Measurements from ENCODE around the gene MTRR.

The MTRR gene

DNA sequence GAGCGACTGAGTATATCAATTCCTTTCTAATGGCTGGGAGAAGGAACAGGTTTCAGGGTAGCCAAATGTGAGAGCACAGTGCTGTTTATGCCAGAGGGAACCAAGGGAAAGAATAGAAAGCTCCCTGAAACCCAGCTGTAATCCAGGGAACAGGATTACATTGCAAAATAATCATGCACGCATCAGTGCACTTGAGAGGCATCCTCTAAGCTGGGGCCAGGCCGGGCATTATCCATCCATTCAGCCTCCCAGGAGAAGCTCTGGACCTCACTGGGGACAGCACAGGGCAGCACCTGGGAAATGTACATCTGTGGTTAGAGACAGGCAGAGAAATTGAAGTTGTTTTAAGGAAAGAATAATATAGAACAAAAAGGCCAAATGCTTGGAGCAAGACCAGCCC is 72.7 kb downstream of the MTRR start:
- Histone ChIP-seq H3K27me3 (ENCODE audit: insufficient read depth, low read length, poor library complexity) (no peaks in the 10 kb centered on the region), H3K27ac (ENCODE audit: low read length) (no peak overlapping the region), H3K79me2 (ENCODE audit: insufficient read depth, low read length) (no peaks in the 10 kb centered on the region), H4K20me1 (ENCODE audit: insufficient read depth, low read length) (no peaks in the 10 kb centered on the region), H3K9ac (ENCODE audit: low read depth, low read length) (no peak overlapping the region), H2AFZ (ENCODE audit: low read depth, low read length) (no peak overlapping the region), H3K36me3 (ENCODE audit: insufficient read depth, low read length) (no peaks in the 10 kb centered on the region), H3K4me3 (ENCODE audit: low read depth in 1 of 2, low read length in 2 of 2) (no peak overlapping the region), H3K9me3 (ENCODE audit: insufficient read depth, low read length, severe bottlenecking) (no peaks in the 10 kb centered on the region), H3K4me2 (ENCODE audit: insufficient read depth, low read length) (no peak overlapping the region), H3K4me1 (ENCODE audit: insufficient read depth, low read length) (no peaks in the 10 kb centered on the region)
- DNase-seq (no peak), ATAC-seq (ENCODE audit: insufficient read depth, low read depth) (no peak)
- TF ChIP-seq, protein P1, sequence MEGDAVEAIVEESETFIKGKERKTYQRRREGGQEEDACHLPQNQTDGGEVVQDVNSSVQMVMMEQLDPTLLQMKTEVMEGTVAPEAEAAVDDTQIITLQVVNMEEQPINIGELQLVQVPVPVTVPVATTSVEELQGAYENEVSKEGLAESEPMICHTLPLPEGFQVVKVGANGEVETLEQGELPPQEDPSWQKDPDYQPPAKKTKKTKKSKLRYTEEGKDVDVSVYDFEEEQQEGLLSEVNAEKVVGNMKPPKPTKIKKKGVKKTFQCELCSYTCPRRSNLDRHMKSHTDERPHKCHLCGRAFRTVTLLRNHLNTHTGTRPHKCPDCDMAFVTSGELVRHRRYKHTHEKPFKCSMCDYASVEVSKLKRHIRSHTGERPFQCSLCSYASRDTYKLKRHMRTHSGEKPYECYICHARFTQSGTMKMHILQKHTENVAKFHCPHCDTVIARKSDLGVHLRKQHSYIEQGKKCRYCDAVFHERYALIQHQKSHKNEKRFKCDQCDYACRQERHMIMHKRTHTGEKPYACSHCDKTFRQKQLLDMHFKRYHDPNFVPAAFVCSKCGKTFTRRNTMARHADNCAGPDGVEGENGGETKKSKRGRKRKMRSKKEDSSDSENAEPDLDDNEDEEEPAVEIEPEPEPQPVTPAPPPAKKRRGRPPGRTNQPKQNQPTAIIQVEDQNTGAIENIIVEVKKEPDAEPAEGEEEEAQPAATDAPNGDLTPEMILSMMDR (IDR thresholded peaks at IDR 0.05; ENCODE audit: borderline replicate concordance, extremely low read depth, low read length, poor library complexity, severe bottlenecking): no peak
- no peak for TF ChIP-seq EZH2 (IDR thresholded peaks at IDR 0.05; ENCODE audit: borderline replicate concordance, low read depth, low read length, severe bottlenecking)

DNA sequence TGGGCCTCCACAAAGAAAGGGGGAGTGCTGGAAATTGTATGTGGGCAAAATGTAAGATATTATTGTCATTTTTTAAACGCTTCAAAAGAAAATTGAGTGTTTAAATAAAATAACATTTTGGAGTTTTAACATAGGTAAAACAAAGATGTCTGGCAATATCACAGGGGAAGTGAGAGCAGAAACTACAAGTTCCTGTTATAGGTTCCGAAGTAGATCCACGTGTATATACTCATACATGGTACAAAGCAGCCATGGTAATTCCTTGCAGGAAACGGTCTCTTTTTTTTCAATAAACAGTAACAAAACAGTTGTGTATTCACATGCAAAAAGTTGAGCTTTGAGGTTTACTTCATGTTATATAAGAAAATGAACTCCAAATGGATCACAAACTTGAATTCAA is 78.4 kb downstream of the MTRR start:
- Histone ChIP-seq H3K9me3 (ENCODE audit: insufficient read depth, low read length, severe bottlenecking) (no peaks in the 10 kb centered on the region), H3K36me3 (ENCODE audit: insufficient read depth, low read length) (no peaks in the 10 kb centered on the region), H4K20me1 (ENCODE audit: insufficient read depth, low read length) (no peaks in the 10 kb centered on the region), H3K79me2 (ENCODE audit: insufficient read depth, low read length) (no peaks in the 10 kb centered on the region), H3K27me3 (ENCODE audit: insufficient read depth, low read length, poor library complexity) (no peaks in the 10 kb centered on the region), H3K27ac (ENCODE audit: low read length) (no peak overlapping the region), H3K4me1 (ENCODE audit: insufficient read depth, low read length) (no peaks in the 10 kb centered on the region), H3K9ac (ENCODE audit: low read depth, low read length) (no peak overlapping the region), H3K4me2 (ENCODE audit: insufficient read depth, low read length) (no peak overlapping the region), H3K4me3 (ENCODE audit: low read depth in 1 of 2, low read length in 2 of 2) (no peak overlapping the region), H2AFZ (ENCODE audit: low read depth, low read length) (no peak overlapping the region)
- TF ChIP-seq, protein P1 (IDR thresholded peaks at IDR 0.05; ENCODE audit: borderline replicate concordance, extremely low read depth, low read length, poor library complexity, severe bottlenecking): no peak
- no peak for TF ChIP-seq EZH2 (IDR thresholded peaks at IDR 0.05; ENCODE audit: borderline replicate concordance, low read depth, low read length, severe bottlenecking)
- no peak for DNase-seq
- ATAC-seq (ENCODE audit: insufficient read depth, low read depth): no peak

All from DND-41 (cell line).